ENCODE data around the gene CDC123. TPM values are rescaled to one million over a fixed set of nuclear protein-coding genes. Genes with fewer than 3 reads are reported as not detected.
"Not testable (repeated sequence)": the region's sequence is repeated elsewhere in the genome, so short reads cannot be mapped to it uniquely, and the experiment has no call there.

Gene CDC123
- total RNA-seq, 1 experiment from 2014 or later: 190 TPM

DNA sequence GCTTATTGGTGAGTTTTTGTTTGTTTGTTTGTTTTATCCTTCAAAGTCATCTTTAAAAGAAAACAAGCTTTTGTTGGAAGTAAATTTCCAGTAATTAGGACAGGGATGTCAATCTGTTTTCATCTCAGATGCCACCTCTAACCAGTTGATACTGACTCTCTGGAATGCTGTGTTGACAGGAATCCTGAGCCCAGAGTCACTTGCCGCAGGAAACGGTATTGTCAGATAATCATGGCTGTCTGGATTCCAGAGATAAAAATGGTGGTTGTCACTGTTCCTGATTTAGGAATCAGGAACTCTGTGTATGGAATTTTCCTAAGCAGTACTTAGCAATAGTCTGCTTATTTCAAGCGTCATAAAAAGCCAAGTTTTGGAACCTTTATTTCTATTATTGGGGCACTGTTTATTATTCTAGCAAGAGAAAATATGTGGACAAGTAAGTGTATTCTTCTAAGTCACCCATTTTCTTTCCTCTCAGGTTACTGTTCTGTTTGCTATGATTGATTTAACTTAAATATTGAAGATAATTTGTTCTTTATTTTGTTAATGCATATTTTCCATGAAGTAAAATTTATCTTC is 39.2 kb downstream of the CDC123 start:
- no peak for DNase-seq (ENCODE audit: low read depth)

- DNase-seq (ENCODE audit: low read depth): no peak
Observed at GRCh38 chr10:12235796-12236195, 39.8 kb downstream of the CDC123 start.

GRCh38 chr10:12237265-12238220 is 41.6 kb downstream of the CDC123 start:
- no peak for DNase-seq (ENCODE audit: low read depth)

DNA sequence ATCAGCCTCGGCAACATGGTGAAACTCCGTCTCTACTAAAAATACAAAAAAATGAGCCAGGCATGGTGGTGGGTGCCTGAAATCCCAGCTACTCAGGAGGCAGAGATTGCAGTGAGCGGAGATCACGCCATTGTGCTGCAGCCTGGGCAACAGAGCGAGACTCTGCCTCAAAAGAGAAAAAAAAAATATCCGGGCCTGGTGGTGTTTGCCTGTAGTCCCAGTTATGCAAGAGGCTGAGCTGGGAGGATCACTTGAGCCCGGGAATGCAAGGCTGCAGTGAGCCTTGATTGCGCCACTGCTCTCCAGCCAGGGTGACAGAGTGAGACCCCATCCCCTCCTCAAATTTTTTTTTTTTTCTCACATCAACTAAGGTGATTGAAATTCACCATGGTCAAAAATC is 42.8 kb downstream of the CDC123 start:
- no peak for DNase-seq (ENCODE audit: low read depth)

- no peak for DNase-seq (ENCODE audit: low read depth)
Observed at GRCh38 chr10:12241810-12242529, 46.0 kb downstream of the CDC123 start.

- no peak for DNase-seq (ENCODE audit: low read depth)
Observed at GRCh38 chr10:12243864-12244620, 48.1 kb downstream of the CDC123 start.

- no peak for DNase-seq (ENCODE audit: low read depth)
Observed at GRCh38 chr10:12250181-12250580, 54.2 kb downstream of the CDC123 start.

DNA sequence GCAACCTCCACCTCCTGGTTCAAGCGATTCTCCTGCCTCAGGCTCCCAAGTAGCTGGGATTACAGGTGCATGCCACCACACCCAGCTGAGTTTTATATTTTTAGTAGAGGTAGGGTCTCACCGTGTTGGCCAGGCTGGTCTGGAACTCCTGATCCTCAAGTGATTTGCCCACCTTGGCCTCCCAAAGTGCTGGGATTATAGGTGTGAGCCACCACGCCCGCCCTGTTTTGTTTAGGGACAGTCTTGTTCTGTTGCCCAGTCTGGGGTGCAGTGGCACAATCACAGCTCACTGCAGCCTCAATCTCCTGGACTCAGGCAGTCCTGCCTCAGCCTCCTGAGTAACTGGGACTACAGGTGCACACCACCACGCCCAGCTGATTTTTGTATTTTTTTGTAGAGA is 54.7 kb downstream of the CDC123 start:
- not testable (repeated sequence) for DNase-seq (ENCODE audit: low read depth)

DNA sequence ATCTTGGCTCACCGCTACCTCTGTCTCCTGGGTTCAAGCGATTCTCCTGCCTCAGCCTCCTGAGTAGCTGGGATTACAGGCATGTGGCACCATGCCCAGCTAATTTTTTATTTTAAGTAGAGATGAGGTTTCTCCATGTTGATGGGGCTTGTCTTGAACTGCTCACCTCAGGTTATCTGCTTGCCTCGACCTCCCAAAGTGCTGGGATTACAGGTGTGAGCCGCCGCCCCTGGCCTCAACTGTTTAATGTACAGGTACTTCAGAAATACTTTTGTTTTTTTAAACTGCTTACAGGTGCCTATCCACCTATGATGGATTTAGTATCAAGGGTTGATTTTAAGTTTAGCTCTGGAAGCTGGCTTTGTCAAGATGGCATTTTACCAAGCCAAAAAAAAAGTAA is 55.6 kb downstream of the CDC123 start:
- no peak for DNase-seq (ENCODE audit: low read depth)

GRCh38 chr10:12252882-12253546 is 57.0 kb downstream of the CDC123 start:
- peak; percentile 18 for DNase-seq (ENCODE audit: low read depth)

DNA sequence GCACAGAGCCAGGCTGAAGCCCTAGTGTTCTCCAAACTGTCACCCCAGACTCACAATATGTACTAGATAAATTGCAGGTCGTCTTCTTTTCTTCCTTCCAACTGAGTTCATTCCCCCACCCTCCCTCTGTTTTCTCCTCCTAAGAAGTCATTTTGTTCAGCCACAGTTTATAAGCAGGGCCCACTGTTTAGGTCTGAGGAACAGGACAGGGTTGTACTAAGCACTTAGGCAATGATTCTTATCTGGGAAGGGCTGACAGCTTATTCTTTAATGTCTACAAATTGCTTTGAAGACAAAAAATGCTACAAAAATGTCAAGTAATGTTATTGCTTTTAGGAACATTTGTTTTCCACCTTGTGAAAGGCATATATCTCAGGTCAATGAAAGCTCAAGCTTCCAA is 59.1 kb downstream of the CDC123 start:
- no peak for DNase-seq (ENCODE audit: low read depth)

DNA sequence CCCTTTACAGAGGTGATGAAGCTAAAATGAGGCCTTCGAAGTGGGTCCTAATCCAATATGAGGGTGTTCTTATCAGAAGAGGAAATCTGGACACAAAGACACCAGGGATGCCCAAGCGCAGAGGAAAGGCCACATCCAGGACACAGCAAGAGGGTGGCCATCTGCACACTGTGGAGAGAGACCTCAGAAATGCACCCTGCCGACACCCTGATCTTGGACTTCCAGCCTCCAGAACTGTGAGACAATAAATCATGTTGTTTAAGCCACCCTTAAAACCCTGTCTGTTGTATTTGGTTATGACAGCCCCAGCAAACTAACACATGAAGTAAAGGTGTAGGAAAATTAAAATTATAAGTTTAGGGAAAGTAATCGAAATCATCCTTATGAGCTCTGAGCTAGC is 64.0 kb downstream of the CDC123 start:
- no peak for DNase-seq (ENCODE audit: low read depth)

GRCh38 chr10:12262278-12262981 is 66.4 kb downstream of the CDC123 start:
- no peak for DNase-seq (ENCODE audit: low read depth)

DNA sequence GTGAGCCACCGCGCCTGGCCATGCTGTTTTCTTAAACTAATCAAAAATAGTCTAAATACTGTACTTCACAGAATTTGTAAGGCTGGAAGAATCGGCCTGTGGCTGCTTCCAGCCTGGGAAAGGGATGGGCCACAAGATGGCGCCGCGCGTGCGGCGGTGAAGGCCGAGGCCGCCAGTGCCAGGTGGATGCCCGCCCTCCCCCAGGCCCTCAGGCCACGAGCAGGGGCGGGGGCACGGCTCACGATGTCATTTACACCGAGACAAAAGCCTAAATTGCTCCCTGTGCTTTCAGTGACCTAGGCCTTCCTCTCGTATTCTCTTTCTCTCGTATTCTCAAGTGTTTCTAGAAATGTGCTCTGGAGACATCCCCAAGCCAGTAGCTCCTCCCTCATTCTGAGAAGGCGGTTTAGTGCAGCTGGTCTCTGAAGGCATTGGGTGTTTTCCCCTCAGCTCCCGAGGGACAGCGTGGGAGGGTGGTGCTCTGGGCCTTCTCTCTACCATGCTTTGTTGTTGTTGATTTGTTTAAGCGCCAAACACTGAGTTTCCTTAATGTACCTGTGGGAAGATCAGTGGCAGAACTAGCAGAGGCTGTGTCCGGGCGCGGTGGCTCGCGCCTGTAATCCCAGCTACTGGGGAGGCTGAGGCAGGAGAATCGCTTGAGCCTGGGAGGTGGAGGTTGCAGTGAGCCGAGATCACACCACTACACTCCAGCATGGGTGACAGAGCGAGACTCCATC is 68.4 kb downstream of the CDC123 start:
- peak; percentile 80 for DNase-seq (ENCODE audit: low read depth)

GRCh38 chr10:12269056-12269455 is 73.1 kb downstream of the CDC123 start:
- DNase-seq (ENCODE audit: low read depth): no peak

- no peak for DNase-seq (ENCODE audit: low read depth)
Observed at GRCh38 chr10:12271210-12271540, 75.2 kb downstream of the CDC123 start.

- not testable (repeated sequence) for DNase-seq (ENCODE audit: low read depth)
Observed at GRCh38 chr10:12277862-12278261, 81.9 kb downstream of the CDC123 start.

DNA sequence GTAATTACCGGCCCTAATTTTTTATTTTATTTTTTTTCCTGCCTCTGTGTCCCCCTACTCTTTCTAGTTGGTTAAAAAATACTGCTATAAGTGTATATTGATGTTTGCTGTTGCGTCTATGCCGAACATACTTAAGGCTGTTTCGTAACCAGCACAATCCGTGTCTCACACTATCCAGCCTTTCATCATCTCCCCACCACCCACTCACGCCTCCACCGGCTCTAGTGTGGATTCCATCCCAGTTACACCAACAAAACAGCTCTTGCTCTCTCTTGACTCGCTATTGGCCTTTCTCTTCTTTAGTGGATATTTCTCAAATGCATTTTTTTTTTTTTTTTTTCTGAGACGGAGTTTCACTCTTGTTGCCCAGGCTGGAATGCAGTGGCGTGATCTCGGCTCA is 83.3 kb downstream of the CDC123 start:
- no peak for DNase-seq (ENCODE audit: low read depth)

GRCh38 chr10:12287772-12288171 is 91.8 kb downstream of the CDC123 start:
- no peak for DNase-seq (ENCODE audit: low read depth)

GRCh38 chr10:12297784-12298183 is 101.8 kb downstream of the CDC123 start:
- not testable (repeated sequence) for DNase-seq (ENCODE audit: low read depth)
